CD4-positive, alpha-beta T cell treated with Interferon alpha-2 for 1 hour (primary cell): ENCODE results near the gene TAF4.
"Not testable (repeated sequence)": the region's sequence is repeated elsewhere in the genome, so short reads cannot be mapped to it uniquely, and the experiment has no call there.

Source experiments
- DNase-seq, 2 donors: peaks; one replicate each; pipeline ENCODE4 v3.0.0-alpha.2; 2020 to 2022

TAF4 gene

GRCh38 chr20:61973515-61974356 is 91.9 kb downstream of the TAF4 start:
- no peak for DNase-seq

DNA sequence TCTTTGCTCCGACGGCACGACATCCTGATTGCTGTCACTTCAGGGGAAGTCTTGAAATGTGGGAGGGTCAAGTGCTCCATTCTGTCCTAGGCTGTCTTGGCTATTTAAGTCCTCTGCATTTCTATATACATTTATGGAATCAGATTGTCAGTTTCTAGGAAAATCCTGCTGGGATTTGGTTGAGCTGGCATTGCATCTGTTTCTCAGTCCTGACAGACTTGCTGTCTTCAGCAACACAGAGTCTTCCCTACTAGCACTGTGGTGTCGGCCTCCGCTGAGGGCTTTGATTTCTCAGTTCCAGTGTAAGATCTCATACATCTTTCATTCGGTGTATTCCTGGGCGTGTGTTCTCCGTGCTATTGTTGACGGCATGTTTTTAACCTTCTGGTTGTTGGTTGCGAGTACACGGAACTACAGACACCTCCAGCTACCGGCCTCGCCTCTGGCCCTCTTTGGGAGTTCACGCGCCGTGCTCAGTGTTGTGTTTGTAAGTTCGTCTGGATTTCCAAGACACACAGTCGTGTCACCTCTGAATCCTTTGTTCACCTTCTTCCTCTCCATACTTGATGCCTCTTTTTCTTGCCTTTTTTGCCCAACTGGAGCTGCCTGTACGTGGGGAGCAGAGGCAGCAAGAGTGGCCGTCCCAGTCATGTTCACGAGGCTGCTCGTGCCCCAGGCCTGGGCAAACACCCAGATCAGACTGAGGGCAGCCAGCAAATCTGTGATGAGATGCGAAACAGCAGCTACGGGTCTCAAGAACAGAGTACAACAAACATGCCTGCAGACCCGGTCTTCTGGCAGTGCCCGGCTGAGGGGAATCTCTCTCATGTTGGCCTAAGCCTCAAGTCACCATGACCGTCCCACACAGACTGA is 92.8 kb downstream of the TAF4 start:
- no peak for DNase-seq

DNA sequence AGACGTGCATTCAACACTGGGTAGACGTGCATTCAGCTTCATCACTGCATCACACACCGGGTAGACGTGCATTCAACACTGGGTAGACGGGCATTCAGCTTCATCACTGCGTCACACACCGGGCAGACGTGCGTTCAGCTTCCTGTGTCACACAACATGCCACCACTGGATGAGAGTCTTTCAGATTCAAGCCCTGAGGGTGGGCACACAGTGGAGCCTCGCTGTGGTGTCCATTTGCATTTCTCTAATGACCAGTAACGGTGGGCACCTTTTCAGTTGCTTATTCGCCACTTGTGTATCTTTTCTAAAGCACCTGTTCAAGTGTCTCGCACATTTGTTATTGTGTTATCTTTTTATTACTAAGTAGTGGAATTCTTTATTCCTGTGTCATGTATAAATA is 94.1 kb downstream of the TAF4 start:
- DNase-seq = not testable (repeated sequence)

DNA sequence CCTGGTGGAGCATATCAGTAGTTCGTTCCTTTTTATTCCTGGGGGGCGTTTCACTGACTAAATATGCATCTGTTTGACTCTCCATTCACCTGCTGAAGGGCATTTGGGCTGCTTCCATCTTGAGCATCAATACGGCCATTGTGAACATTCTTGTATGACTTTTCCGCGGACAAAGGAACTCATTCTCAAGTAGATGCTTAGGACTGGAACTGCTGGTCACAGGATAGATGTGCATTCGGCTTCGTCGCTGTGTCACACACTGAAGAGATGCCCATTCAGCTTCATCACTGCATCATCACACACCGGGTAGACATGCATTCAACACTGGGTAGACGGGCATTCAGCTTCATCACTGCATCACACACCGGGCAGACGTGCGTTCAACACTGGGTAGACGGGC is 95.3 kb downstream of the TAF4 start:
- no peak for DNase-seq

DNA sequence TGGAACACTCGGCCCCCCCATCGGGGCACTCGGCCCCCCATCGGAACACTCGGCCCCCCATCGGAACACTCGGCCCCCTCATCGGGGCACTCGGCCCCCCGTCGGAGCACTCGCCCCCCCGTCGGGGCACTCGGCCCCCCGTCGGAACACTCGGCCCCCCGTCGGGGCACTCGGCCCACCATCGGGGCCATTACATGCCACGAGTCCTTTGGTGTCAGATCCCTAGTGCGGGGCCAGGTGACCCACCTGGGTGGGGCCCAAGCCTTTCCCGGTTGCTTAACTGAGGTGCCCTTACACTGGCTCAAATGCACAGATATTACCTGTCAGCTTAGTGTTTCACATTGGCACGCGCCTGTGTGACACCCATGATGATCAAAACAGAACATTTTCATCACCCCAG is 95.9 kb downstream of the TAF4 start:
- DNase-seq = no peak

GRCh38 chr20:61968932-61969331 is 96.7 kb downstream of the TAF4 start:
- no peak for DNase-seq

- DNase-seq = no peak
Measured at GRCh38 chr20:61968036-61968810, 97.5 kb downstream of the TAF4 start.

DNA sequence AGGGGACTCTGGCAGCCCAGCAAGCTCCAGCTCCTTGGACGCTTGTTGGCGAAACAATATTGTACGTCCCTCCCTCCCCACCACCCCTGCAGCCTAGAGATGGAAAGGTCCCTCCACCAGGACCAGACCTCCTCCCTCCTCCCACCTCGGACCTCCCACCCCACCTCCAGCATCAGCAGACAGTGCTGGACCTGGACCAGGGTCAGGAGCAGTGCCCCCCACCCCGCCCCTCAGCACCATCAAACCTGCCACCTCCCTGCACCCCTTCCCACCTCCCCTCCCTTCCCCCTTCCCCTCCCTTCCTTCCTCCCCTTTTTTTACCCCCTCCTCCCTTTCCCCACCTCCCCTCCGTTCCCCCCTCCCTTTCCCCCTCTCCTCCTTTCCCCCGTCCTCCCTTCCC is 98.4 kb downstream of the TAF4 start:
- DNase-seq = no peak

DNA sequence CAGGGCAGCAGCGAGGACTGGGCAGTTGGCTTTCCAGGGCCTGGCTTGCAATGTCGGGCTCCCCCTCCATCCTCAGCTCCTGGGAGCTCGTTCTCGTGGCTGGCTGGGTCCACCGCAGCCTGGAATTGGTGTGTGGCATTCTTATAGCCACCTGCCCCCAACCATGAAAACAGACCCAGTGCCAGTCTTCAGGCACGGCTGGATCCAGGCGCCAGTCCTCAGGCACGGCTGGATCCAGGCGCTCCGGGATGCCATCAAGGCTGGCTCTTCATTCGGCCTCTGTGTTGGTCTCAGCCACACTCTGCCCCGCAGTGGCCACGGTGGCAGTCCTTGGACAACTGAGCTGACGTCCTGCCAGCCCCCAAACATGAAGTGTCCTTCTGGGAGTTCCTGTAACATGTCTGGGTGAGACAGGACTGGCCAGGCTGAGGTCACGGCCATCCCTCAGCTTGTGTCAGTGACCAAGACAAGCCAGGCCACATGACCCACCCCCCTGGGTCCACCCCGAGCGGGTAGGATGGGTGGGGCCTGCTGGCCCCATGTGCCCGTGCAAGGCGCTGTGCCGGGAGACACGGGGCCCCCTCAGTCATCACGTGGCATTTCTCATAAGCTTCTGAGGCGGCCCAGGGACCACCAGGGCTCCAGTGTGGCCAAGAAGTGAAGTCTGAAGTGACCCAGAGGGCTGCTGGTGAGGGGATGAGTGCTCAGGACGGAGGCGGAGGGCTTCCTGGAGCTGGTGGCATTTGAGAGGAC is 99.0 kb downstream of the TAF4 start:
- DNase-seq = no peak

GRCh38 chr20:61965606-61966491 is 99.8 kb downstream of the TAF4 start:
- DNase-seq = no peak

- no peak for DNase-seq
Measured at GRCh38 chr20:61964675-61965605, 100.7 kb downstream of the TAF4 start.

GRCh38 chr20:61963885-61964674 is 101.6 kb downstream of the TAF4 start:
- no peak for DNase-seq

DNA sequence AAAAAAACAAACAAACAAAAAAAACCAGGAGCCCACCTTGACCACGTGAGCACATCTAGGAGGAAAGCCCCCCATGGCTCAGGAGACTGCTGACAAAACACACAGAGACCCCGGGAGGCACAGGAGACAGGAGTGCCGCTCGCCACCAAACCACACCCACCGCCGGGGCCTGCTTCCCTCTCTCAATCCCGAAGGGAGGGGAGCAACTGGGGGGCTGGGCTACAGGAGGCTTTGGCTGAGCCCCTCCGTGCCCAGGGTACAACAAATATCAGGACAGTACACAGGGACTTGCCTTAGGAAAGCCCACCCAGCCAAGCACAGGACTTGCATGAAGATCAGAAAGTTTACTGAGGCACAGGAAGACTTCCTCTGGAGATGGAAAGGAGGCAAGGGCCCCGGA is 102.5 kb downstream of the TAF4 start:
- no peak for DNase-seq

- DNase-seq = no peak
Measured at GRCh38 chr20:61960836-61961235, 104.8 kb downstream of the TAF4 start.

- DNase-seq = no peak
Measured at GRCh38 chr20:61958773-61959700, 106.6 kb downstream of the TAF4 start.

DNA sequence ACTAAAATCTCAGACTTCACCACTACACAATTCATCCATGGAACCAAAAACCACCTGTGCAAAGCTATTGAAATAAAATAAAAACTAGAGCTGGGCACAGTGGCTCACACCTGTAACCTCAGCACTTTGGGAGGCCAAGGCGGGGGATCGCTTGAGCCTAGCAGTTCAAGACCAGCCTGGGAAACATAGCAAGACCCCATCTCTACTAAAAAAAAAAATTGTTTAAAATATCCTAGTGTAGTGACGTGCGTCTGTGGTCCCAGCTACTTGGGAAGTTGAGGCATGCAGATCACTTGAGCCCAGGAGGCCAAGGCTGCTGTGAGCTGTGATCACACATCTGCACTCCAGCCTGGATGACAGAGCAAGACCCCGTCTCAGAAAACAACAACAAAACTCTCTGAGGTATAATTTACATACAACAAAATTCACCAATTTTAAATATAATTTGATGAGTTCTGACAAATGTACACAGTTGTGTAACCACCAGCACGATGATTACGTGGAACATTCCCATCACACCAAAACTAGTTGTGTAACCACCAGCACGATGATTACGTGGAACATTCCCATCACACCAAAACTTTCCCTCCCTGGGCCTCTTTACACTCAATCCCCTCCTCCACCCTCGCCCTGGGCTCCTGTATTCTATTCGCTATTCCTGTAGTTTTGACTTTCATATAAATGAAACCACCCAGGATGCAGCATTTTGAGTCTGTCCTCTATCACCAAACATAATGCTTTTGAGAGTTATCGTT is 107.5 kb downstream of the TAF4 start:
- DNase-seq = no peak
